ENCODE measurements around the gene HOXB6. TPM values are rescaled to one million over a fixed set of nuclear protein-coding genes. Genes with fewer than 3 reads are reported as not detected.

HOXB6 gene
- total and polyA plus RNA-seq, 3 donors from 2014 or later = 2.0 to 4.3 (median 3.0) TPM

- DNase-seq = no peak
- 36 to 45% methylated on average over 11 of the region's 11 CpGs for WGBS, 2 donors
- Histone ChIP-seq H3K36me3 (ENCODE audit: low read depth, missing control alignments) (no peaks in the 10 kb centered on the region), H3K4me3 (no peak overlapping the region), H3K27me3 (peaks cover 4% of the 10 kb centered on the region), H3K4me1 (peaks cover 7% of the 10 kb centered on the region), H3K27ac (no peak overlapping the region), H3K9me3 (no peaks in the 10 kb centered on the region)
- TF ChIP-seq CTCF (IDR thresholded peaks at IDR 0.05) (no peak), POLR2A (IDR thresholded peaks at IDR 0.05) (no peak)
- intact Hi-C loops (cut with DNase I; ENCODE audit: low total_unique reads) = no loop called here
These were observed 18.1 kb upstream of the HOXB6 start for GRCh38 chr17:48622857-48623256.

- WGBS, 2 donors = 16 to 18% methylated on average over 22 to 28 of the region's 41 CpGs
- TF ChIP-seq POLR2A (IDR thresholded peaks at IDR 0.05) (no peak), CTCF (IDR thresholded peaks at IDR 0.05) (no peak)
These were observed 16.9 kb upstream of the HOXB6 start for GRCh38 chr17:48621410-48622392.

GRCh38 chr17:48620461-48621139 lies 15.8 kb upstream of the HOXB6 start:
- Histone ChIP-seq H3K9me3 (no peaks in the 10 kb centered on the region), H3K27me3 (peaks cover 9% of the 10 kb centered on the region), H3K36me3 (ENCODE audit: low read depth, missing control alignments) (no peaks in the 10 kb centered on the region), H3K27ac (no peak overlapping the region), H3K4me1 (no peaks in the 10 kb centered on the region), H3K4me3 (no peak overlapping the region)
- intact Hi-C loops (cut with DNase I; ENCODE audit: low total_unique reads) = no loop called here
- WGBS, 2 donors = 36 to 51% methylated on average over 6 of the region's 6 CpGs
- TF ChIP-seq POLR2A (IDR thresholded peaks at IDR 0.05) = no peak
- no peak for TF ChIP-seq CTCF (IDR thresholded peaks at IDR 0.05)
- DNase-seq = no peak

More at GRCh38 chr17:48621410-48622392, 16.9 kb upstream of the HOXB6 start:
- peaks cover 7% of the 10 kb centered on the region for H3K4me1 ChIP-seq
- intact Hi-C loops (cut with DNase I; ENCODE audit: low total_unique reads) = no loop called here
- peaks cover 6% of the 10 kb centered on the region for H3K27me3 ChIP-seq
- no peaks in the 10 kb centered on the region for H3K36me3 ChIP-seq (ENCODE audit: low read depth, missing control alignments)
- H3K27ac ChIP-seq = no peak overlapping the region
- no peak overlapping the region for H3K4me3 ChIP-seq
- no peak for DNase-seq
- H3K9me3 ChIP-seq = no peaks in the 10 kb centered on the region

GRCh38 chr17:48619826-48620449 lies 15.2 kb upstream of the HOXB6 start:
- H3K27me3 ChIP-seq = peaks cover 9% of the 10 kb centered on the region
- intact Hi-C loops (cut with DNase I; ENCODE audit: low total_unique reads) = no loop called here
- H3K36me3 ChIP-seq (ENCODE audit: low read depth, missing control alignments) = no peaks in the 10 kb centered on the region
- H3K9me3 ChIP-seq = no peaks in the 10 kb centered on the region
- no peaks in the 10 kb centered on the region for H3K4me1 ChIP-seq
- 14 to 20% methylated on average over 25 to 32 of the region's 32 CpGs for WGBS, 2 donors
- no peak overlapping the region for H3K27ac ChIP-seq
- no peak overlapping the region for H3K4me3 ChIP-seq
- TF ChIP-seq POLR2A (IDR thresholded peaks at IDR 0.05) (no peak), CTCF (IDR thresholded peaks at IDR 0.05) (no peak)
- no peak for DNase-seq

All from testis (tissue), 3 donors.